K562 (cell line): Measurements from ENCODE around the gene PMVK. TPM values are rescaled to one million over a fixed set of nuclear protein-coding genes. Genes with fewer than 3 reads are reported as not detected.

Experiments used
- ADNP ChIP-seq: fragments of 200-800 bp; sonication (Bioruptor generic); IDR thresholded peaks from 2 replicates; pipeline ENCODE4 v1.6.1; 2016; ENCODE audit warnings: missing genetic modification characterization, missing compliant biosample characterization
- EP400 ChIP-seq: fragments of 450-650 bp; IDR thresholded peaks from 2 replicates; pipeline ENCODE4 v1.6.1; 2017; ENCODE audit warnings: antibody characterized with exemption, mild to moderate bottlenecking, moderate library complexity
- MEIS2 ChIP-seq: fragments of 450-650 bp; IDR thresholded peaks from 2 replicates; pipeline ENCODE4 v1.6.1; 2014; ENCODE audit warnings: mild to moderate bottlenecking; ENCODE audit not compliant: partially characterized antibody
- MYBL2 ChIP-seq, 2 experiments: fragments of 450-650 bp in 1 of 2; sonication (generic) in 1 of 2; formaldehyde crosslinking in 1 of 2; IDR thresholded peaks; 2 replicates each; pipeline versions ENCODE4 v1.6.1 to v1.8.1; 2017 to 2022; ENCODE audit warnings: borderline replicate concordance in 1 of 2, inconsistent platforms in 1 of 2, low read depth in 1 of 2, mild to moderate bottlenecking in 1 of 2, missing genetic modification reagents in 1 of 2, moderate library complexity in 1 of 2
- RFX7 ChIP-seq: fragments of 250-450 bp; sonication (Bioruptor Pico); IDR thresholded peaks from 2 replicates; pipeline ENCODE4 v1.5.1; 2021; ENCODE audit warnings: mild to moderate bottlenecking
- SAFB ChIP-seq: fragments of 200-400 bp; formaldehyde crosslinking; IDR thresholded peaks from 2 replicates; pipeline ENCODE4 v1.6.1; 2017; ENCODE audit warnings: low read depth, low read length, borderline replicate concordance
- TEAD1 ChIP-seq, 2 experiments: fragments of 450-650 bp in 1 of 2; sonication (generic) in 1 of 2; formaldehyde crosslinking; IDR thresholded peaks; 2 replicates each; pipeline versions ENCODE4 v1.4.0 to v1.8.0; 2020 to 2022; ENCODE audit warnings: mild to moderate bottlenecking in 2 of 2, missing genetic modification reagents in 1 of 2
- TEAD2 ChIP-seq: fragments of 450-650 bp; IDR thresholded peaks from 2 replicates; pipeline ENCODE4 v1.6.1; 2016; ENCODE audit warnings: missing genetic modification characterization, control low read depth, missing compliant biosample characterization
- polyA plus RNA-seq, 8 experiments: library from polyadenylated mRNA; depleted of rRNA in 4 of 8; stranded (reverse) in 5 of 8; unstranded in 3 of 8; fragments of >200 nt; fragmentation: Nextera tagmentation in 2 of 8; fragmentation: Illumina TruSeq in 1 of 8; extraction: Ambion mirVana in 2 of 8; extraction: Trizol in 1 of 8; gene quantifications; 2 replicates each; pipeline versions ENCODE4 v1.2.1 to v1.2.3, GENCODE V29; 2011 to 2014; ENCODE audit warnings: inconsistent platforms in 1 of 8, missing spikeins in 1 of 8
- total RNA-seq, 7 experiments: library from RNA; depleted of rRNA in 6 of 7; stranded (reverse); fragments of >200 nt in 6 of 7; fragmentation: Illumina TruSeq in 2 of 7; extraction: Trizol in 2 of 7; gene quantifications; 2 replicates each; pipeline versions ENCODE4 v1.2.1 to v1.2.3, GENCODE V29; 2011 to 2021; ENCODE audit warnings: low replicate concordance in 1 of 7
- TF ChIP-seq, protein P1 (sequence below): fragments of 450-650 bp; formaldehyde crosslinking; IDR thresholded peaks from 2 replicates; pipeline ENCODE4 v1.4.0; 2022; ENCODE audit warnings: missing genetic modification characterization
- TF ChIP-seq, protein P2 (sequence below): sonication (generic); formaldehyde crosslinking; IDR thresholded peaks from 2 replicates; pipeline ENCODE4 v1.8.0; 2023; ENCODE audit warnings: missing genetic modification reagents, mild to moderate bottlenecking, borderline replicate concordance
- TF ChIP-seq, protein P3 (sequence below), 2 experiments: IDR thresholded peaks; 2 replicates each; pipeline ENCODE4 v1.6.1; 2011; ENCODE audit warnings: borderline replicate concordance in 1 of 2, control low read depth in 1 of 2, low read depth in 1 of 2, low read length in 1 of 2, mild to moderate bottlenecking in 1 of 2, mixed read lengths in 1 of 2, moderate library complexity in 1 of 2; ENCODE audit not compliant: insufficient read depth in 1 of 2, insufficient read length in 1 of 2, poor library complexity in 1 of 2, severe bottlenecking in 1 of 2; ENCODE audit errors: extremely low read depth in 1 of 2
- TF ChIP-seq, protein P4 (sequence below): sonication (generic); formaldehyde crosslinking; IDR thresholded peaks from 2 replicates; pipeline ENCODE4 v1.8.1; 2023; ENCODE audit warnings: mild to moderate bottlenecking, missing genetic modification reagents, moderate library complexity

The PMVK gene
- total and polyA plus RNA-seq, 9 of the 15 experiments (the other 6 are each of a cell fraction or from before 2014, with no cell fraction given) = 1.1 to 15.3 (median 6.3) TPM

DNA sequence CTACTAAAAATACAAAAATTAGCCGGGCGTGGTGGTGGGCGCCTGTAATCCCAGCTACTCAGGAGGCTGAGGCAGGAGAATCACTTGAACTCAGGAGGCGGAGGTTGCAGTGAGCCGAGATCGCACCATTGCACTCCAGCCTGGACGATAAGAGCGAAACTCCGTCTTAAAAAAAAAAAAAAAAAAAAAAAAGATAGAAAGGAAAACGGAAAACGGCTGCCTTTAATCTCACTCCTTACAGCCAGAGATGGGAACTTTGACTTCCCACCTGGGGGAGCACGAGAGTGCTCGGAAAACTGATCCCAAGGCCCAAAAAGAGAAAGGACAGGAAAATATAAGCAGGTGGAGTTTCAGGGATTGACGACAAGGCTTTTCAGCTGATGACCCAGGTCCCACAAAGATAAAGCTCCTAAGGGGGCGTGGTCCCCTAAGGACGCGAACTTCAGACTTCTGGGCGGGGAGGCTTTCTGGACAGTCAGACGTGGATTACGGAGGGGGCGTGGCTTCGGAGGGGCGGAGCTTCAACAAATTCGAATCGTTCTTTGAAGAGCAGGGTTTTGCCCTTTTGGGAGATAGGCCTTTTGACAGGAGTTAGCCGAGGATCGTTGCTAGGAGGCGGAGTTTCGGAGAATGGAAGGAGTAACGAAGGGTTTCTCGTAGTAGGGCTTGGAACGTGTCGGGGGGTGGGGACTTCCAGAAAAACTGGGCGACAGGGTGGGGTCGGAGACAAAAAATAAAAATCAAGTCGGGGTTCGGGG is 37.0 kb upstream of the PMVK start (continued):
- TF ChIP-seq, protein P1, sequence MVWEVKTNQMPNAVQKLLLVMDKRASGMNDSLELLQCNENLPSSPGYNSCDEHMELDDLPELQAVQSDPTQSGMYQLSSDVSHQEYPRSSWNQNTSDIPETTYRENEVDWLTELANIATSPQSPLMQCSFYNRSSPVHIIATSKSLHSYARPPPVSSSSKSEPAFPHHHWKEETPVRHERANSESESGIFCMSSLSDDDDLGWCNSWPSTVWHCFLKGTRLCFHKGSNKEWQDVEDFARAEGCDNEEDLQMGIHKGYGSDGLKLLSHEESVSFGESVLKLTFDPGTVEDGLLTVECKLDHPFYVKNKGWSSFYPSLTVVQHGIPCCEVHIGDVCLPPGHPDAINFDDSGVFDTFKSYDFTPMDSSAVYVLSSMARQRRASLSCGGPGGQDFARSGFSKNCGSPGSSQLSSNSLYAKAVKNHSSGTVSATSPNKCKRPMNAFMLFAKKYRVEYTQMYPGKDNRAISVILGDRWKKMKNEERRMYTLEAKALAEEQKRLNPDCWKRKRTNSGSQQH (CRISPR knock-in tag) = no peak
- TF ChIP-seq RFX7 (CRISPR knock-in tag) (no peak), ADNP (tag) (no peak), EP400 (no peak), MYBL2 (IDR thresholded peaks at IDR 0.05; ENCODE audit: low read depth) (no peak), MYBL2 (CRISPR knock-in tag; IDR thresholded peaks at IDR 0.05; ENCODE audit: borderline replicate concordance) (no peak), MEIS2 (peak; percentile 61), TEAD2 (tag) (no peak), SAFB (no peak), TEAD1 (CRISPR knock-in tag; IDR thresholded peaks at IDR 0.05) (peak; percentile 3 to 37; a peak in 2 of 4 replicates)
- TF ChIP-seq, protein P2, sequence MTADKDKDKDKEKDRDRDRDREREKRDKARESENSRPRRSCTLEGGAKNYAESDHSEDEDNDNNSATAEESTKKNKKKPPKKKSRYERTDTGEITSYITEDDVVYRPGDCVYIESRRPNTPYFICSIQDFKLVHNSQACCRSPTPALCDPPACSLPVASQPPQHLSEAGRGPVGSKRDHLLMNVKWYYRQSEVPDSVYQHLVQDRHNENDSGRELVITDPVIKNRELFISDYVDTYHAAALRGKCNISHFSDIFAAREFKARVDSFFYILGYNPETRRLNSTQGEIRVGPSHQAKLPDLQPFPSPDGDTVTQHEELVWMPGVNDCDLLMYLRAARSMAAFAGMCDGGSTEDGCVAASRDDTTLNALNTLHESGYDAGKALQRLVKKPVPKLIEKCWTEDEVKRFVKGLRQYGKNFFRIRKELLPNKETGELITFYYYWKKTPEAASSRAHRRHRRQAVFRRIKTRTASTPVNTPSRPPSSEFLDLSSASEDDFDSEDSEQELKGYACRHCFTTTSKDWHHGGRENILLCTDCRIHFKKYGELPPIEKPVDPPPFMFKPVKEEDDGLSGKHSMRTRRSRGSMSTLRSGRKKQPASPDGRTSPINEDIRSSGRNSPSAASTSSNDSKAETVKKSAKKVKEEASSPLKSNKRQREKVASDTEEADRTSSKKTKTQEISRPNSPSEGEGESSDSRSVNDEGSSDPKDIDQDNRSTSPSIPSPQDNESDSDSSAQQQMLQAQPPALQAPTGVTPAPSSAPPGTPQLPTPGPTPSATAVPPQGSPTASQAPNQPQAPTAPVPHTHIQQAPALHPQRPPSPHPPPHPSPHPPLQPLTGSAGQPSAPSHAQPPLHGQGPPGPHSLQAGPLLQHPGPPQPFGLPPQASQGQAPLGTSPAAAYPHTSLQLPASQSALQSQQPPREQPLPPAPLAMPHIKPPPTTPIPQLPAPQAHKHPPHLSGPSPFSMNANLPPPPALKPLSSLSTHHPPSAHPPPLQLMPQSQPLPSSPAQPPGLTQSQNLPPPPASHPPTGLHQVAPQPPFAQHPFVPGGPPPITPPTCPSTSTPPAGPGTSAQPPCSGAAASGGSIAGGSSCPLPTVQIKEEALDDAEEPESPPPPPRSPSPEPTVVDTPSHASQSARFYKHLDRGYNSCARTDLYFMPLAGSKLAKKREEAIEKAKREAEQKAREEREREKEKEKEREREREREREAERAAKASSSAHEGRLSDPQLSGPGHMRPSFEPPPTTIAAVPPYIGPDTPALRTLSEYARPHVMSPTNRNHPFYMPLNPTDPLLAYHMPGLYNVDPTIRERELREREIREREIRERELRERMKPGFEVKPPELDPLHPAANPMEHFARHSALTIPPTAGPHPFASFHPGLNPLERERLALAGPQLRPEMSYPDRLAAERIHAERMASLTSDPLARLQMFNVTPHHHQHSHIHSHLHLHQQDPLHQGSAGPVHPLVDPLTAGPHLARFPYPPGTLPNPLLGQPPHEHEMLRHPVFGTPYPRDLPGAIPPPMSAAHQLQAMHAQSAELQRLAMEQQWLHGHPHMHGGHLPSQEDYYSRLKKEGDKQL (CRISPR knock-in tag) = no peak
- TF ChIP-seq, protein P3, sequence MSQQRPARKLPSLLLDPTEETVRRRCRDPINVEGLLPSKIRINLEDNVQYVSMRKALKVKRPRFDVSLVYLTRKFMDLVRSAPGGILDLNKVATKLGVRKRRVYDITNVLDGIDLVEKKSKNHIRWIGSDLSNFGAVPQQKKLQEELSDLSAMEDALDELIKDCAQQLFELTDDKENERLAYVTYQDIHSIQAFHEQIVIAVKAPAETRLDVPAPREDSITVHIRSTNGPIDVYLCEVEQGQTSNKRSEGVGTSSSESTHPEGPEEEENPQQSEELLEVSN (IDR thresholded peaks at IDR 0.05; ENCODE audit: borderline replicate concordance in 1 of 2, extremely low read depth in 1 of 2, insufficient read depth in 1 of 2, insufficient read length in 1 of 2, low read depth in 1 of 2, low read length in 1 of 2, poor library complexity in 1 of 2, severe bottlenecking in 1 of 2) = no peak
- TF ChIP-seq, protein P4, sequence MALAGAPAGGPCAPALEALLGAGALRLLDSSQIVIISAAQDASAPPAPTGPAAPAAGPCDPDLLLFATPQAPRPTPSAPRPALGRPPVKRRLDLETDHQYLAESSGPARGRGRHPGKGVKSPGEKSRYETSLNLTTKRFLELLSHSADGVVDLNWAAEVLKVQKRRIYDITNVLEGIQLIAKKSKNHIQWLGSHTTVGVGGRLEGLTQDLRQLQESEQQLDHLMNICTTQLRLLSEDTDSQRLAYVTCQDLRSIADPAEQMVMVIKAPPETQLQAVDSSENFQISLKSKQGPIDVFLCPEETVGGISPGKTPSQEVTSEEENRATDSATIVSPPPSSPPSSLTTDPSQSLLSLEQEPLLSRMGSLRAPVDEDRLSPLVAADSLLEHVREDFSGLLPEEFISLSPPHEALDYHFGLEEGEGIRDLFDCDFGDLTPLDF (CRISPR knock-in tag) = no peak
